Endothelial cell of umbilical vein (primary cell): Measurements from ENCODE around the gene EPDR1. TPM values are rescaled to one million over a fixed set of nuclear protein-coding genes. Genes with fewer than 3 reads are reported as not detected.

ENCODE experiments used
- BruUV-seq: library from RNA; stranded (reverse); fragments of 400-500 nt; replicated peaks from 2 replicates; lab custom pipeline; 2021; lab: Mats Ljungman, UMichigan
- CTCF ChIA-PET: fragments of 300-600, 350-600 bp; sonication (Branson Sonifier 250); formaldehyde crosslinking; loops from one replicate; lab custom pipeline; 2021; ENCODE audit warnings: antibody characterized with exemption, inconsistent platforms; lab: Charles Lee
- POLR2A ChIA-PET: fragments of 300-600, 350-600 bp; sonication (Branson Sonifier 250); formaldehyde crosslinking; loops from one replicate; lab custom pipeline; 2021; ENCODE audit warnings: antibody characterized with exemption, inconsistent platforms; lab: Charles Lee
- DNase-seq: peaks from one replicate; pipeline ENCODE4 v3.0.0-alpha.2; 2011; ENCODE audit warnings: low read depth, low spot score
- FAIRE-seq: peaks from 2 replicates; lab custom pipeline; 2011; peaks lifted over from hg19 to GRCh38; lab: Jason Lieb, UNC
- H2AFZ ChIP-seq: 2 replicates; pipeline ENCODE4 v1.6.0; 2012; ENCODE audit warnings: low read depth, low read length, control low read depth, inconsistent platforms
- H3K27ac ChIP-seq: 2 replicates; pipeline ENCODE4 v1.5.1; 2011; ENCODE audit warnings: low read depth, mild to moderate bottlenecking, control low read depth, low read length, moderate library complexity; ENCODE audit not compliant: insufficient read depth
- H3K27me3 ChIP-seq, 2 experiments: 2 replicates each; pipeline versions ENCODE4 v1.6.0 to v1.6.1; 2011; ENCODE audit warnings: low read length in 2 of 2, mixed read lengths in 1 of 2; ENCODE audit not compliant: control insufficient read depth in 2 of 2, insufficient read depth in 2 of 2
- H3K36me3 ChIP-seq, 2 experiments: 2 replicates in 1 of 2; 3 replicates in 1 of 2; pipeline ENCODE4 v1.5.1; 2011; ENCODE audit warnings: low read length in 2 of 2, mild to moderate bottlenecking in 1 of 2, moderate library complexity in 1 of 2; ENCODE audit not compliant: control insufficient read depth in 2 of 2, insufficient read depth in 2 of 2; ENCODE audit errors: extremely low read depth in 1 of 2
- H3K4me1 ChIP-seq: 3 replicates; pipeline ENCODE4 v1.5.1; 2011; ENCODE audit warnings: mild to moderate bottlenecking, low read length; ENCODE audit not compliant: control insufficient read depth, insufficient read depth; ENCODE audit errors: extremely low read depth
- H3K4me2 ChIP-seq: 2 replicates; pipeline ENCODE4 v1.6.1; 2011; ENCODE audit warnings: low read length, control low read depth, mixed read lengths; ENCODE audit not compliant: insufficient read depth
- H3K4me3 ChIP-seq, 3 experiments: fragments of 200-600 bp in 1 of 3; sonication (generic), shearing (Covaris generic) in 1 of 3; replicated peaks in 1 of 3; 2 replicates each; pipeline ENCODE4 v1.5.1; 2011 to 2016; ENCODE audit warnings: control low read depth in 3 of 3, low read length in 3 of 3, mild to moderate bottlenecking in 2 of 3, inconsistent platforms in 1 of 3, low read depth in 1 of 3, moderate library complexity in 1 of 3; ENCODE audit not compliant: insufficient read depth in 1 of 3
- H3K79me2 ChIP-seq: 2 replicates; pipeline ENCODE4 v1.6.0; 2012; ENCODE audit warnings: low read length, inconsistent platforms; ENCODE audit not compliant: control insufficient read depth, insufficient read depth
- H3K9ac ChIP-seq: replicated peaks from 2 replicates; pipeline ENCODE3; 2011; ENCODE audit warnings: low read length, control low read depth; ENCODE audit not compliant: insufficient read depth; ENCODE audit errors: extremely low read depth
- H3K9me1 ChIP-seq: replicated peaks from 3 replicates; pipeline ENCODE4 v1.6.0; 2011; ENCODE audit warnings: mild to moderate bottlenecking, low read length; ENCODE audit not compliant: control insufficient read depth, insufficient read depth; ENCODE audit errors: extremely low read depth
- H3K9me3 ChIP-seq: replicated peaks from 2 replicates; pipeline ENCODE4 v1.5.1; 2012; ENCODE audit warnings: low read length, inconsistent platforms; ENCODE audit not compliant: control insufficient read depth, insufficient read depth
- H4K20me1 ChIP-seq: replicated peaks from 2 replicates; pipeline ENCODE3; 2011; ENCODE audit warnings: mild to moderate bottlenecking, low read length; ENCODE audit not compliant: control insufficient read depth, insufficient read depth; ENCODE audit errors: extremely low read depth
- GATA2 ChIP-seq: IDR thresholded peaks from 2 replicates; pipeline ENCODE4 v1.7.0; 2011; ENCODE audit warnings: low read depth, mild to moderate bottlenecking, moderate library complexity, mixed read lengths, low read length; ENCODE audit not compliant: insufficient read length, insufficient read depth
- MYC ChIP-seq: IDR thresholded peaks from one replicate; pipeline ENCODE4 v1.6.1; 2011; ENCODE audit warnings: mild to moderate bottlenecking, low read depth, low read length
- POLR2AphosphoS5 ChIP-seq: IDR thresholded peaks from 2 replicates; pipeline ENCODE4 v1.6.1; 2012; ENCODE audit warnings: low read depth, mild to moderate bottlenecking, control low read depth, low read length, moderate library complexity; ENCODE audit not compliant: insufficient read depth
- dilution Hi-C: fragments of 300-500 bp; cut with MboI; formaldehyde crosslinking; loops from one replicate; pipeline ENCODE4 v1.15.0; 2019; ENCODE audit warnings: low sequenced_read_pairs; ENCODE audit not compliant: extremely low pct_ligation_motif_present
- intact Hi-C: fragments of 100-400 bp; cut with micrococcal nuclease; formaldehyde crosslinking; loops from one replicate; pipeline ENCODE4 v1.10.0; 2022
- polyA plus RNA-seq, 4 experiments: library from polyadenylated mRNA; depleted of rRNA in 3 of 4; stranded (reverse) in 3 of 4; unstranded in 1 of 4; fragments of >200 nt; gene quantifications; 2 replicates each; pipeline versions ENCODE4 v1.2.1 to v1.2.3, GENCODE V29; 2011 to 2012; ENCODE audit warnings: missing spikeins in 1 of 4
- total RNA-seq: library from RNA; stranded (reverse); gene quantifications from 2 replicates; pipeline ENCODE4 v1.2.3, GENCODE V29; 2021
- TF ChIP-seq, protein P1 (sequence below), 2 donors: IDR thresholded peaks; 1 replicate in 1 of 2; 2 replicates in 1 of 2; pipeline ENCODE4 v1.5.1; 2011; ENCODE audit warnings: low read length in 2 of 2, mild to moderate bottlenecking in 2 of 2, moderate library complexity in 2 of 2, control low read depth in 1 of 2, inconsistent platforms in 1 of 2, low read depth in 1 of 2; ENCODE audit not compliant: insufficient read depth in 1 of 2; ENCODE audit errors: extremely low read depth in 1 of 2

Gene EPDR1
- total and polyA plus RNA-seq, 2 donors (not counting 3 experiments of a cell fraction or from before 2014, with no cell fraction given): 0.40 to 0.66 TPM

- H3K4me1 ChIP-seq: no peaks in the 10 kb centered on the region
- H3K79me2 ChIP-seq: no peaks in the 10 kb centered on the region
- no TSS peak for BruUV-seq
- POLR2A ChIA-PET: no interaction called here
- dilution Hi-C loops (no loop called here), intact Hi-C loops (loop anchor here (1.0 to 2.0 kb wide), 3 partner anchors 205 to 417 kb away; no protein-coding TSS in a partner anchor)
- no peaks in the 10 kb centered on the region for H3K36me3 ChIP-seq
- no peaks in the 10 kb centered on the region for H3K27me3 ChIP-seq
- TF ChIP-seq GATA2: no peak
- TF ChIP-seq, protein P1, sequence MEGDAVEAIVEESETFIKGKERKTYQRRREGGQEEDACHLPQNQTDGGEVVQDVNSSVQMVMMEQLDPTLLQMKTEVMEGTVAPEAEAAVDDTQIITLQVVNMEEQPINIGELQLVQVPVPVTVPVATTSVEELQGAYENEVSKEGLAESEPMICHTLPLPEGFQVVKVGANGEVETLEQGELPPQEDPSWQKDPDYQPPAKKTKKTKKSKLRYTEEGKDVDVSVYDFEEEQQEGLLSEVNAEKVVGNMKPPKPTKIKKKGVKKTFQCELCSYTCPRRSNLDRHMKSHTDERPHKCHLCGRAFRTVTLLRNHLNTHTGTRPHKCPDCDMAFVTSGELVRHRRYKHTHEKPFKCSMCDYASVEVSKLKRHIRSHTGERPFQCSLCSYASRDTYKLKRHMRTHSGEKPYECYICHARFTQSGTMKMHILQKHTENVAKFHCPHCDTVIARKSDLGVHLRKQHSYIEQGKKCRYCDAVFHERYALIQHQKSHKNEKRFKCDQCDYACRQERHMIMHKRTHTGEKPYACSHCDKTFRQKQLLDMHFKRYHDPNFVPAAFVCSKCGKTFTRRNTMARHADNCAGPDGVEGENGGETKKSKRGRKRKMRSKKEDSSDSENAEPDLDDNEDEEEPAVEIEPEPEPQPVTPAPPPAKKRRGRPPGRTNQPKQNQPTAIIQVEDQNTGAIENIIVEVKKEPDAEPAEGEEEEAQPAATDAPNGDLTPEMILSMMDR (IDR thresholded peaks at IDR 0.05; ENCODE audit: extremely low read depth in 1 of 2, insufficient read depth in 1 of 2, low read depth in 1 of 2, low read length in 2 of 2): no peak
- no peak for TF ChIP-seq MYC
- TF ChIP-seq POLR2AphosphoS5: no peak
- no peak overlapping the region for H3K4me3 ChIP-seq
- H3K27ac ChIP-seq: no peak overlapping the region
- H3K9me1 ChIP-seq: no peaks in the 10 kb centered on the region
- H3K4me2 ChIP-seq: no peak overlapping the region
- no peak overlapping the region for H2AFZ ChIP-seq
- no peak for DNase-seq
- CTCF ChIA-PET: interaction anchor here (0.9 to 4.0 kb wide), 19 partner anchors 7 to 758 kb away, joined by 3 to 27 read pairs (median 6); partner anchors contain the start of gene SFRP4
- H3K9ac ChIP-seq: no peak overlapping the region
- no peak for FAIRE-seq
- no peaks in the 10 kb centered on the region for H4K20me1 ChIP-seq
- H3K9me3 ChIP-seq: no peaks in the 10 kb centered on the region
Measured at GRCh38 chr7:37901890-37902524, 18.4 kb upstream of the EPDR1 start.
